Measurements from ENCODE around the gene TLR2.

TLR2 gene

GRCh38 chr4:153684182-153684970 lies at the start of gene TLR2:
TSS of gene TLR2 (plus strand) at chr4:153684280. CDS start at chr4:153702908, 18,628 bp downstream.
- peak; percentile 13 to 18 (median 18) for DNase-seq (ENCODE audit: low read depth in 2 of 3, low spot score in 2 of 3)

GRCh38 chr4:153634738-153635353 lies 49.2 kb upstream of the TLR2 start:
- no peak for DNase-seq (ENCODE audit: low read depth in 2 of 3, low spot score in 2 of 3)

GRCh38 chr4:153635846-153636245 lies 48.2 kb upstream of the TLR2 start:
- no peak for DNase-seq (ENCODE audit: low read depth in 2 of 3, low spot score in 2 of 3)

GRCh38 chr4:153637201-153637600 lies 46.9 kb upstream of the TLR2 start:
- DNase-seq (ENCODE audit: low read depth in 2 of 3, low spot score in 2 of 3) = no peak

- no peak for DNase-seq (ENCODE audit: low read depth in 2 of 3, low spot score in 2 of 3)
Measured at GRCh38 chr4:153638011-153638410, 46.1 kb upstream of the TLR2 start.

GRCh38 chr4:153638999-153639398 lies 45.1 kb upstream of the TLR2 start:
- DNase-seq (ENCODE audit: low read depth in 2 of 3, low spot score in 2 of 3) = no peak

- no peak for DNase-seq (ENCODE audit: low read depth in 2 of 3, low spot score in 2 of 3)
Measured at GRCh38 chr4:153639833-153640802, 44.0 kb upstream of the TLR2 start.

GRCh38 chr4:153641532-153641931 lies 42.5 kb upstream of the TLR2 start:
- DNase-seq (ENCODE audit: low read depth in 2 of 3, low spot score in 2 of 3) = no peak

GRCh38 chr4:153643406-153644383 lies 40.4 kb upstream of the TLR2 start:
- no peak for DNase-seq (ENCODE audit: low read depth in 2 of 3, low spot score in 2 of 3)

- no peak for DNase-seq (ENCODE audit: low read depth in 2 of 3, low spot score in 2 of 3)
Measured at GRCh38 chr4:153645183-153645582, 38.9 kb upstream of the TLR2 start.

GRCh38 chr4:153646261-153646660 lies 37.8 kb upstream of the TLR2 start:
- DNase-seq (ENCODE audit: low read depth in 2 of 3, low spot score in 2 of 3) = no peak

GRCh38 chr4:153646978-153647377 lies 37.1 kb upstream of the TLR2 start:
- DNase-seq (ENCODE audit: low read depth in 2 of 3, low spot score in 2 of 3) = no peak

- no peak for DNase-seq (ENCODE audit: low read depth in 2 of 3, low spot score in 2 of 3)
Measured at GRCh38 chr4:153647975-153648374, 36.1 kb upstream of the TLR2 start.

- no peak for DNase-seq (ENCODE audit: low read depth in 2 of 3, low spot score in 2 of 3)
Measured at GRCh38 chr4:153649572-153649991, 34.5 kb upstream of the TLR2 start.

GRCh38 chr4:153651116-153651515 lies 33.0 kb upstream of the TLR2 start:
- DNase-seq (ENCODE audit: low read depth in 2 of 3, low spot score in 2 of 3) = no peak

GRCh38 chr4:153651587-153651986 lies 32.5 kb upstream of the TLR2 start:
- no peak for DNase-seq (ENCODE audit: low read depth in 2 of 3, low spot score in 2 of 3)

- no peak for DNase-seq (ENCODE audit: low read depth in 2 of 3, low spot score in 2 of 3)
Measured at GRCh38 chr4:153652051-153652784, 31.9 kb upstream of the TLR2 start.

GRCh38 chr4:153655002-153655541 lies 29.0 kb upstream of the TLR2 start:
- DNase-seq (ENCODE audit: low read depth in 2 of 3, low spot score in 2 of 3) = no peak

GRCh38 chr4:153655928-153656327 lies 28.2 kb upstream of the TLR2 start:
- DNase-seq (ENCODE audit: low read depth in 2 of 3, low spot score in 2 of 3) = no peak

All from activated CD8-positive, alpha-beta memory T cell treated with anti-CD3 and anti-CD28 coated beads for 48 hours (primary cell).